Suppressor macrophage treated with lipopolysaccharide for 1 hour (primary cell): ENCODE data around the gene C1QL1.

Experiments used
- DNase-seq, 3 donors: peaks; one replicate each; pipeline ENCODE4 v3.0.0-alpha.2; 2020 to 2022

C1QL1 gene

GRCh38 chr17:44928136-44928535, 40.0 kb downstream of the C1QL1 start:
- no peak for DNase-seq

DNA sequence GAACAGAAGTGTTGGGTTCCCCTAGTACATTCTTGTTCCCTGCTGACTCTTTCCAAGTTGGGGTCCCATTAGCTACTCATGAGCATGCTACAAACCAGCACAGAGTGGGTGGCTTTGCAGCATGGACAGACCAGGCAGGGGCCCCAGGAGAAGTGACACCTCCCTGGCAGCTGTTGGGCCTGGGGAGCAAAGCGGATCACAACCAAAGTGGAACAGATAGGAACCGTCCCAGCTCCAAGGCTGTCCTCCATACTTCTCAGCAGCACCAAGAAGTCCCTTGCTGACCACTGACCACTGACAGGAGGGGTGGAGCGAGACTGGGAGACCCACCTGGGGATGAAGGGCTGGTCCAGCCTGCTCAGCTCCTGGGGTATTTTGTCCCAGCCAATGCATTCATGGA, 40.4 kb downstream of the C1QL1 start:
- DNase-seq = no peak

DNA sequence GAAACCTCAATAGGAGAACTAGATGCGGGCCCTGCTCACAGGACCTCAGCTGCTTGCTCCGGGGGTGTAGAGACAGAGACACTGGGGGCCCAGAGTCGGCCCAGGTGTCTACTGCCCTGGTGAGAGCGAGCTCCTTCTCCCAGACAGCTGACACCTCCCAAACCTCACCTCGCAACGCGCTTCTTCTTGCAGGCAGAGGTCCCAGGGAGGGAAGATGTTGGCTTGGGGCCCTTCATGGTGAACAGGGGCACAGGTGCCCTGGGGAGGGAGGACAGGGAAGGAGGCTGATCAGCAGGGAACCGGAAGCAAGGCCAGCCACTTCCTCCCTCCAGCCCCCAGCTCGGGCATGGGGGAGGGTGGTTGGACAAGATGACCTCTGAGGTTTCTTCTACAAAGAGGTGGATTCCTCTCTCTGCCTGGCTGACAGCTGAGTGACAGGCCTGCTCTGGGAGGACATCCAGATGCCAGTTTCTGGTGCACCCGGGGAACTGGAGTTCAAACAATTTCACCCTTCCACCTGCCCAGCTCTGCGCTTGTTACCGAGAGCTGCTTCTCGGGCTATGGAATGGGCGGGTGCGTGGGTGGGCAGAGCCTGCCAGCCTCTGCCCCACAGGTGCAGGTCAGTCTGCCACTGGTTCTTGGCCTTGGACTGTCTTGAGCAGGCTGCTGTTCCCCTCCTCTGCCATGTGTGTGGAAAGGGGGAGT, 41.1 kb downstream of the C1QL1 start:
- no peak for DNase-seq

DNA sequence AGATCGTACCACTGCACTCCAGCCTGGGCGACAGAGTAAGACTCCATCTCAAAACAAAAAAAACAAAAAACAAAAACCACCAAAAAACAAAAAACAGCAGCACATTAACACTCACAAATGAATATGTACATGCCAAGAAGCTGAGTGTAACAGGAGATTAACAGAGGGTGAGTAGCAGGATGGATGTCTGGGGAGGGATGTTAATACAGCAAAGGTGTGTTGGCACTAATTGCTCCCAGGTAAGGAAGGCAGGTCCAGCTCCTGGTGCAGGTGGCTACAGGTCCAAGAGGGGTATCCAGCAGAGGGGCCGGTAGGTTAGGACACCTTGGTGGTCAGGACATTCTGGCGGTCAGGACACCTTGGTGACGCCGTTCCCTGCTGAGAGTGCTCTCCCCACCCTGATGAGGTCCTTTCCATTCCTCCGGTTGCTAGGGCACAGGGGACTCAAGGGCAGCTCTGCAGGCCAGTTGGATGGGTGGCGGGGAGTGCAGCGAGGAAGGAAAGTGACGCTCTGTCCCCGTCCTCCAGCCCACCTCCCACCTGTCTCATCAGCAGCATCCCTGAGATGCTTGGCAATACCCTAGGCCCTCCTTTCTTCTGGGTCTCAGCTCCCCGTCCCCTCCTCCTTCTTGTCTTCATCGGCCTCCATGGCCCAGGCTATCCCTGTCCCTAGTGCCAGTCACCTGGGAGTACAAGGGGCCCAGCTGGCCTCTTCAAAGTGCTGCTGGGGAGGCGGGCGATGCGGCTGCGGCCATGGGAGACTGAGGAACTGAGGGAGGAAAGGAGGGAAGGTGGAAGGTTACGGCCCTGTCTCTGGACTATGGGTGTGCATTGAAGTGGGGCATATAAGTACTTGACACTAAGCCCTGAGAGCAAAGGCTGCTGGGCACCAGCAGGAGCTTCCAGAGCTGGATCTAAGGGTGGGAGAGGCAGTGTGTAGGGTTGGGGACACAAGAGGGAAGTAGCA, 42.1 kb downstream of the C1QL1 start:
- no peak for DNase-seq

DNA sequence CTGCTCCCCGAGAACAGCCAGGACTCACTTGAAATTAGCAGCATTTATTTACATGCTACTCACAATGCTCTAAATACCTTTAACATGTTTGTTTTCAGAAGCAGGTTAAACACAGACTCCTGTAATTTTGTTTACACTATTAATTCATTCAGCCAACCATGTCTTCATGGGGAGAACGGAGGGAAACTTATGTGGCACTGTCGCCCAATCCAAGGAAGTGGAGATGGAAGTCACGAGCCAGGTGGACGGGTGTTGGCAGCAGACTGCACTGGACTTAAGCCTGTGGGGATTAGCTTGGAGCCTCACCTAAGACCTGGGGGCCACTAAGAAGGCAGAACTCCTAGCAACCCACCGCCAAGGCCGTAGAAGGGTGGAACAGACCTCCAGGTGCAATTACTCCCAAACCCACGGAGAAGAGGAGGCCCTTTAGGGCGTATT, 44.0 kb downstream of the C1QL1 start:
- no peak for DNase-seq

GRCh38 chr17:44922746-44923470, 45.2 kb downstream of the C1QL1 start:
- no peak for DNase-seq

- no peak for DNase-seq
Observed at GRCh38 chr17:44922136-44922535, 46.0 kb downstream of the C1QL1 start.

GRCh38 chr17:44921122-44921882, 46.8 kb downstream of the C1QL1 start:
- DNase-seq = no peak

DNA sequence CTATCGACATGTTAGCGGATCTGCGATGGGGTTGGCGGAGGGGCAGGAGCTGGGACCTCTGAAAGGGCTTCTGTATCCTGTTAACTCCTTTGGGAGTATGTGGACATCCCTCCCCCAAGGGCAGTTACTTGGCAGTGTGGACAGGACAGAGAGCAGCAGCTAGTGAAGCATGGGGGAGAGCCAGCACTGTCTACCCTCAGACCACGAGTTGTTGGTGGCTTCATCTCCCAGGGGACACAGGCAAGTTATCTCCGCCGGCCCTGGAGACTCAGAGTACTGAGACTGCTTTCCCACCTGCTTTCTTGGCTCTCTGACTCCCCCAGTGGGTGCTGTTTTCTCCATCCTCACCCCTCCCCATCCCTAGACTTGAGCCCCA, 47.5 kb downstream of the C1QL1 start:
- DNase-seq = no peak

DNA sequence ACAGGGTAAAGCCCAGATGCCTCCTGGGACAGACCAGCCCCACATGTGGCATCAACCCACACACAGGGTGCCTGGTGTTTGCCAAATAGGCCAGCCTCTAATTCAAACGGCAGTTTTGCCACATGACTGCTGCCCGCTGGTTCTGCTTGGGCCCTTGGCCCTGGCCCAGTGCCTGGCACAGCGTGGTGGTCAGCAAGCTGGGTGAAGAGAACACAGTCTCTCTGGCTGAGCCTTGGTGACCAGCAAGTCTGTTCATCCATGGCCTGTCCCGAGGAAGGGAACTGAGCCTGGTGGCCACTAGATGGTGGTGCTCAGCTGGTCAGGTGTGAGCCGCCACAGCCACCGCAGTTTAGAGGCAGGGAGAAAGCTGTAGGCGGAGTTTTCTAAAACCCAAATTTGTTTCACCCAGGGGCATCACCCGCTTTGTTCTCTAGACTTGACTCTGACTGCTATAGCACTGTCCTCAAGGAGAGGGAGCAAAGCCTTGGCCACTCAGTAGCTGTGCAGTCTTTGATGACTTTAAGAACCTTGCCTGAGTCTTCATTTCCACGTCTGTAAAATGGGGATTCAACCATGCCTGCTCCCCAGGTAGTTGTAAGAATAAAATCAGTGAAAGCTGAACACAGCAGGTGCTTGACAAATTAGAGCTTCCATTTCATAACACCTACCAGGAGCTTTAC, 48.1 kb downstream of the C1QL1 start:
- DNase-seq = peak; percentile 81 to 84 (median 83)

DNA sequence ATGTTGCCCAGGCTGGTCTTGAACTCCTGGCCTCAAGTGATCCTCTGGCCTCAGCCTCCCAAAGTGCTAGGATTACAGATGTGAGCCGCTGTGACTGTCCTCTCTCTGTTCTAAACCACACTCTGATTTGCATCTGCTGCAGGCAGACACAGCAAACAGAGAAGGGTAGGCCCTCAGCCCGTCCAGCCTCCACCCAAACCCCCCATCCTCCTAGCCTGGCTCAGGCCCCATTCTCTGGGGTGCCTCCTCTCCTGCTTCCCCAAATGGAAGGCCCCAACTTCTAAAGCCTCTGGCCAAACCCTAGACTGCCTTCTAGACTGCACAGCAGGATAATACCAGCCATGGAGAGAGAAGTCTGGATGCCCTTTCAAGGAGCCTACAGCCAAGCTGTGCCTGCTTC, 48.7 kb downstream of the C1QL1 start:
- DNase-seq = no peak

DNA sequence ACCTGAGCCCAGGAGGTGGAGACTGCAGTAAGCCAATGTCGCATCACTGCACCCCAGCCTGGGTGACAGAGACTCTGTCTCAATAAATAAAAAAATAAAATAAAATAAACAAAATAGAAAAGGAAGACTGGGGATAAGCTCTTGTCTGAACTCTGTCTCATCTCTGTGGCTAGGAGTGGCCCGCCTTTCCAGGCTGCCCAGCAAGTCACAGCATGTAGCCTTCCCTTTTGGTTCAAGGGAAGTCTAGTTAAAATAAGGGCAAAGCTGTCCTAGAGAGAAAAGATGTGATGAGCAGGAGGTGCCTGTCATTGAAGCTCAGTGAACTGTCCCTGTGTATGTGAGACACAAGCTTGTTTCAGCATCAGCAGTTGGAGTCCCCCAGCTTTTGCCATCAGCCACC, 50.1 kb downstream of the C1QL1 start:
- no peak for DNase-seq

GRCh38 chr17:44917456-44917855, 50.6 kb downstream of the C1QL1 start:
- DNase-seq = no peak

DNA sequence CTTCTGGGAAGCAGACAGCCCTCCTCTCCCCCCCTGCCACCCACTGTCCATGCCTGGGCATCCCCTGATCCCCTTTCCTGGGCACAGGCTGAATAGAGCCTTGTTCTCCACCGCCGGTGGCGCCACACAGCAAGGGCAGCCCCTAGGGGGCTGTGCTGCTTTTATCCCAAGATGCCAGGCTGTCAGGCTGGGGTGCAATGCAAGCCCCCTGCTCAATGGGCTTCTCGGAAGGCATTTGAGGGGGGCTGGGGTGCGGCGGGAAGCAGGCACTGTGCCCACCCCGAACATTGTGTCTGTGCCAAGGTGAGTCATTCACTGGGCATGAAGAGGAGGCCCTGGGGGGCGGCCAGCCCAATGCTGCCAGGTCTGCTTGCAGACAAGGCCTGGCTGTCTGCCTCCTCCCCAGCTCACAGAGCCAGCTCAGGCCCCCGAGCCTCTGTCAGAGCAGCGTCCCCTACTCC, 51.3 kb downstream of the C1QL1 start:
- no peak for DNase-seq

DNA sequence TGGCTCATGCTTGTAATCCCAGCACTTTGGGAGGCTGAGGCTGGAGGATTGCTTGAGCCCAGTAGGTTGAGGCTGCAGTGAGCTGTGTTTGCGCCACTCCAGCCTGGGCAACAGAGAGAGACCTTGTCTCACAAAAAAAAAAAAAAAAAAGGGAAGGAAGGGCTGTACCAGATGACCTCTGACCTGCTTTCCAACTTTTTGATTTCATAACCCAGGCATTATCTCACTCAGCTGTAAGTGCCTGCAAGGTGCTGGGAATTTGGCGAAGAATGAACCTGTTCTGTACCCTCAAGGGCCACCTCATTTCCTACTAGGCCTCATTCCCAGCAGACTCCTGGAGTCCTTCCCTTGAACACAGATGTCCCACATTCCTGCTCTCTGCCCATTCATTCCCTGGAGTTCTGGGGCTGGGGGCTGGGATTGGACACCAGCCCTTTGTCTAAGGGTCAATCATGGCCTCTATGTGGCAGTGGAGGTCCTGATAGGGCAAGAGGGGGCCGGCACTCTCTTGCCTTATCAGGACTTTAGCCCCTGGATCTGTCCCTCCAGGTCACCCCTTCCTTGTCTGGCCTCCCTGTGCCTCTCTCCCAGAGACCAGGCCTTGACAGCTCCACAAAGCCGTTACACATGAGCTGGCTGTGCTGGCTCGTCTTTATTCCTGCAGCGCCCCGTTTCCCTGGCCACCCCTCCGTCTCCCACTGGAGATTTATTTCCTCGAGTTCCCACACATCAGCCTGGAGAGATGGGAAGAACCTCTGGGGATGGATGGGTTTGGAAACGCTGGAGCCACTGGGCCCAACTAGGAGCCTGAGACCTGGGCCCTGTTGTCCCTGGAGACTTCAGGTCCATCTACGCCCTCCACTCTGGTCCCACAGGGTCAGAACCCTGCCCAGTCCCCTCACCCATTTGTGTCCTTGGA, 52.0 kb downstream of the C1QL1 start:
- DNase-seq = peak; percentile 50 to 64 (median 53)

GRCh38 chr17:44915321-44915726, 52.8 kb downstream of the C1QL1 start, which contains the start of gene GFAP:
Gene GFAP, minus strand, starts transcription at chr17:44915500. Its CDS starts 14 bp downstream, at chr17:44915486.
- no peak for DNase-seq

- no peak for DNase-seq
Observed at GRCh38 chr17:44914698-44915271, 53.3 kb downstream of the C1QL1 start.

DNA sequence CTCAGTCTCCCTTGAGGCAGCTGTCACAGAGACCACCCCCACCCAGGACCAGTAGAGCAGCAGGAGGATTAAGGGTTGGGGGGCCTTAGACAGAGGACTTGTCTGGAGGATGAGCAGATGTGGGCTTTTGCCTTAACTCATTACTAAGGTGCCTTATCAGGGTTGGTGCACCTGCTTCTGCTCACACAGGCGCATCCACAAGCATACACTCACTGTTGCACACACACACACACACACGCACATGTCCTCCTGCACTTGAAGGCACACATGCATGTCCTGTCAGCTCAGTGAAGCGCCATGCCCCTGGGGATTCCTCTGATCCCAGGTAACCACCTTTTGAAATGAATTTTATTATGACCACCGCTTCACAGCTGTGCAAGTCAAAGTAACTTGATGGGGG, 54.0 kb downstream of the C1QL1 start:
- DNase-seq = no peak

- DNase-seq = no peak
Observed at GRCh38 chr17:44913676-44914075, 54.4 kb downstream of the C1QL1 start.
